SK-N-SH (cell line): ENCODE results near the gene CTSH. TPM values are rescaled to one million over a fixed set of nuclear protein-coding genes. Genes with fewer than 3 reads are reported as not detected.

Experiments
- CTCF ChIA-PET: fragments of 300-600, 350-600 bp; formaldehyde crosslinking; extraction: SDS; loops from one replicate; lab custom pipeline; 2021; lab: Yijun Ruan, JAX
- POLR2A ChIA-PET: fragments of 350-600 bp; sonication (Branson Sonifier 250); formaldehyde crosslinking; extraction: SDS; loops from one replicate; lab custom pipeline; 2020; ENCODE audit warnings: antibody characterized with exemption, inconsistent platforms; lab: Yijun Ruan, JAX
- DNase-seq: peaks from one replicate; pipeline ENCODE4 v3.0.0; 2012
- H2AFZ ChIP-seq: fragments of 200-600 bp; sonication (generic); 2 replicates; pipeline ENCODE4 v1.8.1; 2016; ENCODE audit warnings: antibody characterized with exemption, mild to moderate bottlenecking, low read depth
- H3F3A ChIP-seq: fragments of 200-600 bp; sonication (generic); replicated peaks from 2 replicates; pipeline ENCODE3; 2016; ENCODE audit warnings: antibody characterized with exemption, mild to moderate bottlenecking; ENCODE audit not compliant: insufficient read depth
- H3K27ac ChIP-seq, 2 experiments: fragments of 200-500 bp in 1 of 2; fragments of 200-600 bp in 1 of 2; sonication (Bioruptor generic) in 1 of 2; sonication (generic), shearing (Covaris generic) in 1 of 2; 2 replicates each; pipeline versions ENCODE4 v1.5.1 to v1.6.1; 2014 to 2016; ENCODE audit warnings: low read depth in 2 of 2, inconsistent platforms in 1 of 2, low read length in 1 of 2, mild to moderate bottlenecking in 1 of 2, mixed read lengths in 1 of 2
- H3K27me3 ChIP-seq: fragments of 200-600 bp; sonication (generic), shearing (Covaris generic); 2 replicates; pipeline ENCODE4 v1.6.1; 2016; ENCODE audit warnings: mixed run types; ENCODE audit not compliant: insufficient read depth
- H3K36me3 ChIP-seq, 2 experiments: fragments of 200-500 bp in 1 of 2; fragments of 200-600 bp in 1 of 2; sonication (Bioruptor generic) in 1 of 2; sonication (generic) in 1 of 2; replicated peaks in 1 of 2; 2 replicates each; pipeline versions ENCODE3 to v1.5.1; 2014 to 2016; ENCODE audit warnings: low read length in 1 of 2, mild to moderate bottlenecking in 1 of 2; ENCODE audit not compliant: insufficient read depth in 2 of 2, control insufficient read depth in 1 of 2
- H3K4me1 ChIP-seq, 2 experiments: fragments of 200-500 bp in 1 of 2; fragments of 200-600 bp in 1 of 2; sonication (Bioruptor generic) in 1 of 2; sonication (generic), shearing (Covaris generic) in 1 of 2; 2 replicates each; pipeline versions ENCODE4 v1.5.1 to v1.6.1; 2014 to 2016; ENCODE audit warnings: low read depth in 1 of 2, low read length in 1 of 2, mixed run types in 1 of 2; ENCODE audit not compliant: insufficient read depth in 2 of 2, control insufficient read depth in 1 of 2
- H3K4me2 ChIP-seq: fragments of 200-600 bp; sonication (generic), shearing (Covaris generic); 2 replicates; pipeline ENCODE4 v1.6.1; 2017; ENCODE audit warnings: mixed run types
- H3K4me3 ChIP-seq, 2 experiments: fragments of 200-500 bp in 1 of 2; fragments of 200-600 bp in 1 of 2; sonication (Bioruptor generic) in 1 of 2; sonication (generic), shearing (Covaris generic) in 1 of 2; 2 replicates each; pipeline versions ENCODE4 v1.5.1 to v1.8.1; 2014 to 2016; ENCODE audit warnings: low read depth in 2 of 2, inconsistent platforms in 1 of 2, low read length in 1 of 2, mild to moderate bottlenecking in 1 of 2, mixed read lengths in 1 of 2, moderate library complexity in 1 of 2
- H3K79me2 ChIP-seq: fragments of 200-600 bp; sonication (generic); 2 replicates; pipeline ENCODE4 v1.8.1; 2017; ENCODE audit warnings: mild to moderate bottlenecking; ENCODE audit not compliant: insufficient read depth
- H3K9ac ChIP-seq: fragments of 200-600 bp; sonication (generic); 2 replicates; pipeline ENCODE4 v1.6.1; 2017; ENCODE audit warnings: mixed run types
- H3K9me2 ChIP-seq: fragments of 200-600 bp; sonication (generic); 2 replicates; pipeline ENCODE4 v1.6.1; 2017; ENCODE audit warnings: mixed run types
- H3K9me3 ChIP-seq: fragments of 200-600 bp; sonication (generic); 2 replicates; pipeline ENCODE4 v1.6.1; 2017; ENCODE audit warnings: mixed run types, mild to moderate bottlenecking, moderate library complexity
- H4K20me1 ChIP-seq: fragments of 200-600 bp; sonication (generic); 2 replicates; pipeline ENCODE4 v1.6.1; 2017; ENCODE audit warnings: mild to moderate bottlenecking, mixed run types; ENCODE audit not compliant: insufficient read depth
- CHD2 ChIP-seq: fragments of 150-350 bp; IDR thresholded peaks from 2 replicates; pipeline ENCODE4 v1.6.1; 2018; ENCODE audit warnings: low read length; ENCODE audit not compliant: partially characterized antibody
- CTCF ChIP-seq: fragments of 200-600 bp; sonication (generic); IDR thresholded peaks from 2 replicates; pipeline ENCODE4 v1.6.1; 2017; ENCODE audit warnings: antibody characterized with exemption, mild to moderate bottlenecking, moderate library complexity
- EP300 ChIP-seq, 2 experiments: IDR thresholded peaks; 2 replicates each; pipeline versions ENCODE4 v1.4.0 to v1.6.1; 2012; ENCODE audit warnings: borderline replicate concordance in 1 of 2, low read depth in 1 of 2, low read length in 1 of 2
- FOXJ3 ChIP-seq: sonication (generic); formaldehyde crosslinking; IDR thresholded peaks from 2 replicates; pipeline ENCODE4 v1.5.1; 2020; ENCODE audit warnings: mild to moderate bottlenecking, missing genetic modification reagents
- FOXM1 ChIP-seq: IDR thresholded peaks from 2 replicates; pipeline ENCODE4 v1.4.0; 2012; ENCODE audit warnings: low read depth, mild to moderate bottlenecking
- GABPA ChIP-seq: IDR thresholded peaks from 2 replicates; pipeline ENCODE4 v1.4.0; 2012; ENCODE audit warnings: low read depth, mild to moderate bottlenecking
- IRF3 ChIP-seq: fragments of 150-350 bp; IDR thresholded peaks from 2 replicates; pipeline ENCODE4 v1.6.1; 2016; ENCODE audit warnings: mild to moderate bottlenecking, low read depth, low read length
- JUND ChIP-seq: IDR thresholded peaks from 2 replicates; pipeline ENCODE4 v1.4.0; 2012
- MEF2A ChIP-seq: IDR thresholded peaks from 2 replicates; pipeline ENCODE4 v1.4.0; 2012; ENCODE audit warnings: low read depth, borderline replicate concordance
- MXI1 ChIP-seq: IDR thresholded peaks from 2 replicates; pipeline ENCODE4 v1.6.1; 2012; ENCODE audit warnings: mild to moderate bottlenecking, low read depth, low read length, improper control_type of control experiment
- NFIC ChIP-seq: IDR thresholded peaks from 2 replicates; pipeline ENCODE4 v1.4.0; 2012; ENCODE audit warnings: borderline replicate concordance
- NRF1 ChIP-seq: IDR thresholded peaks from 2 replicates; pipeline ENCODE4 v1.6.1; 2012; ENCODE audit warnings: low read depth, mild to moderate bottlenecking, low read length
- POLR2AphosphoS5 ChIP-seq: IDR thresholded peaks from 2 replicates; pipeline ENCODE4 v1.6.1; 2012; ENCODE audit warnings: low read depth, low read length
- USF2 ChIP-seq: fragments of 150-350 bp; IDR thresholded peaks from 2 replicates; pipeline ENCODE4 v1.6.1; 2017; ENCODE audit warnings: antibody characterized with exemption, low read length, low read depth, borderline replicate concordance
- ZBTB33 ChIP-seq: IDR thresholded peaks from 2 replicates; pipeline ENCODE4 v1.4.0; 2012; ENCODE audit warnings: low read depth, borderline replicate concordance
- WGBS: methylation state at CpG from one replicate; pipeline ENCODE4 v1.1.6; 2017; ENCODE audit warnings: low lambda C conversion rate; 5-methylcytosine and 5-hydroxymethylcytosine counted together
- polyA plus RNA-seq, 3 experiments: library from polyadenylated mRNA; depleted of rRNA; stranded (reverse); fragments of >200 nt; gene quantifications; 2 replicates each; pipeline ENCODE4 v1.2.3, GENCODE V29; 2012
- TF ChIP-seq, protein P1 (sequence below): IDR thresholded peaks from 2 replicates; pipeline ENCODE4 v1.6.1; 2012; ENCODE audit warnings: mild to moderate bottlenecking, low read depth, low read length, moderate library complexity

Gene CTSH
- polyA plus RNA-seq, 1 of the 3 experiments (the other 2 are of a cell fraction) = 22.7 TPM

GRCh38 chr15:78938658-78939488 is 6.0 kb downstream of the CTSH start (continued):
- TF ChIP-seq POLR2AphosphoS5 (no peak), GABPA (no peak), CHD2 (no peak)

GRCh38 chr15:78937132-78937739 is 7.6 kb downstream of the CTSH start:
- H3K27ac ChIP-seq = no peak overlapping the region
- H3K4me1 ChIP-seq = peaks cover 0 to 9% of the 10 kb centered on the region in 2 experiments; a peak in 1 of 4 replicates
- no peak overlapping the region for H3K4me3 ChIP-seq
- CTCF ChIA-PET = interaction anchor here (1.5 kb wide), 1 partner anchor 28 kb away, joined by 3 read pairs; no protein-coding TSS in a partner anchor
- H3K4me2 ChIP-seq = no peak overlapping the region
- no peaks in the 10 kb centered on the region for H3K27me3 ChIP-seq
- H3K9me2 ChIP-seq = no peaks in the 10 kb centered on the region
- no peaks in the 10 kb centered on the region for H3K9me3 ChIP-seq
- no peaks in the 10 kb centered on the region for H3K36me3 ChIP-seq
- no peak for DNase-seq
- no peaks in the 10 kb centered on the region for H3F3A ChIP-seq
- TF ChIP-seq MEF2A = no peak
- TF ChIP-seq ZBTB33 = no peak
- TF ChIP-seq MXI1 = no peak
- no peak for TF ChIP-seq GABPA
- no peak for TF ChIP-seq EP300 (IDR thresholded peaks at IDR 0.05; ENCODE audit: borderline replicate concordance in 1 of 2, low read depth in 1 of 2, low read length in 1 of 2)
- TF ChIP-seq JUND = no peak
- no peak for TF ChIP-seq IRF3
- no peak for TF ChIP-seq USF2
- no peak for TF ChIP-seq NFIC
- TF ChIP-seq FOXJ3 (CRISPR knock-in tag) = no peak
- no peak for TF ChIP-seq CTCF
- TF ChIP-seq, protein P1, sequence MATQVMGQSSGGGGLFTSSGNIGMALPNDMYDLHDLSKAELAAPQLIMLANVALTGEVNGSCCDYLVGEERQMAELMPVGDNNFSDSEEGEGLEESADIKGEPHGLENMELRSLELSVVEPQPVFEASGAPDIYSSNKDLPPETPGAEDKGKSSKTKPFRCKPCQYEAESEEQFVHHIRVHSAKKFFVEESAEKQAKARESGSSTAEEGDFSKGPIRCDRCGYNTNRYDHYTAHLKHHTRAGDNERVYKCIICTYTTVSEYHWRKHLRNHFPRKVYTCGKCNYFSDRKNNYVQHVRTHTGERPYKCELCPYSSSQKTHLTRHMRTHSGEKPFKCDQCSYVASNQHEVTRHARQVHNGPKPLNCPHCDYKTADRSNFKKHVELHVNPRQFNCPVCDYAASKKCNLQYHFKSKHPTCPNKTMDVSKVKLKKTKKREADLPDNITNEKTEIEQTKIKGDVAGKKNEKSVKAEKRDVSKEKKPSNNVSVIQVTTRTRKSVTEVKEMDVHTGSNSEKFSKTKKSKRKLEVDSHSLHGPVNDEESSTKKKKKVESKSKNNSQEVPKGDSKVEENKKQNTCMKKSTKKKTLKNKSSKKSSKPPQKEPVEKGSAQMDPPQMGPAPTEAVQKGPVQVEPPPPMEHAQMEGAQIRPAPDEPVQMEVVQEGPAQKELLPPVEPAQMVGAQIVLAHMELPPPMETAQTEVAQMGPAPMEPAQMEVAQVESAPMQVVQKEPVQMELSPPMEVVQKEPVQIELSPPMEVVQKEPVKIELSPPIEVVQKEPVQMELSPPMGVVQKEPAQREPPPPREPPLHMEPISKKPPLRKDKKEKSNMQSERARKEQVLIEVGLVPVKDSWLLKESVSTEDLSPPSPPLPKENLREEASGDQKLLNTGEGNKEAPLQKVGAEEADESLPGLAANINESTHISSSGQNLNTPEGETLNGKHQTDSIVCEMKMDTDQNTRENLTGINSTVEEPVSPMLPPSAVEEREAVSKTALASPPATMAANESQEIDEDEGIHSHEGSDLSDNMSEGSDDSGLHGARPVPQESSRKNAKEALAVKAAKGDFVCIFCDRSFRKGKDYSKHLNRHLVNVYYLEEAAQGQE = no peak
- no peak for TF ChIP-seq FOXM1
- no peak for TF ChIP-seq NRF1
- POLR2A ChIA-PET = no interaction called here
- no peak overlapping the region for H2AFZ ChIP-seq
- H4K20me1 ChIP-seq = no peaks in the 10 kb centered on the region
- no peak overlapping the region for H3K9ac ChIP-seq
- H3K79me2 ChIP-seq = no peaks in the 10 kb centered on the region
- 86% methylated on average over 14 of the region's 14 CpGs for WGBS
